Left kidney (tissue), 2 donors: ENCODE results near the gene MTHFD1L. TPM values are rescaled to one million over a fixed set of nuclear protein-coding genes. Genes with fewer than 3 reads are reported as not detected.

Experiments
- DNase-seq: peaks from one replicate; pipeline ENCODE4 v3.0.0-alpha.2; 2013
- polyA plus RNA-seq: library from polyadenylated mRNA; unstranded; fragments of 120-200 nt; gene quantifications from one replicate; pipeline ENCODE4 v1.2.1, GENCODE V29; 2013; ENCODE audit not compliant: insufficient read length

Gene MTHFD1L
- polyA plus RNA-seq, 1 donor, result 15.2 TPM

GRCh38 chr6:150898399-150899170, 33.1 kb downstream of the MTHFD1L start:
- no peak for DNase-seq

GRCh38 chr6:150899231-150899630, 33.7 kb downstream of the MTHFD1L start:
- DNase-seq, result no peak

GRCh38 chr6:150900049-150900448, 34.5 kb downstream of the MTHFD1L start:
- no peak for DNase-seq

GRCh38 chr6:150902142-150902776, 36.8 kb downstream of the MTHFD1L start:
- DNase-seq, result no peak

- DNase-seq, result no peak
These were observed 40.3 kb downstream of the MTHFD1L start for GRCh38 chr6:150905769-150906168.

GRCh38 chr6:150906641-150907326, 41.3 kb downstream of the MTHFD1L start:
- DNase-seq, result no peak

- no peak for DNase-seq
These were observed 41.9 kb downstream of the MTHFD1L start for GRCh38 chr6:150907383-150907782.

GRCh38 chr6:150908901-150909300, 43.4 kb downstream of the MTHFD1L start:
- DNase-seq, result no peak

GRCh38 chr6:150910561-150910960, 45.1 kb downstream of the MTHFD1L start:
- no peak for DNase-seq

GRCh38 chr6:150914372-150914771, 48.9 kb downstream of the MTHFD1L start:
- DNase-seq, result no peak

- no peak for DNase-seq
These were observed 49.8 kb downstream of the MTHFD1L start for GRCh38 chr6:150915131-150915879.

GRCh38 chr6:150915880-150916265, 50.4 kb downstream of the MTHFD1L start:
- no peak for DNase-seq

GRCh38 chr6:150919938-150920337, 54.4 kb downstream of the MTHFD1L start:
- DNase-seq, result no peak

GRCh38 chr6:150922137-150922536, 56.6 kb downstream of the MTHFD1L start:
- DNase-seq, result no peak

- no peak for DNase-seq
These were observed 59.5 kb downstream of the MTHFD1L start for GRCh38 chr6:150924808-150925589.

GRCh38 chr6:150925590-150925928, 60.1 kb downstream of the MTHFD1L start:
- DNase-seq, result no peak

GRCh38 chr6:150925976-150926375, 60.5 kb downstream of the MTHFD1L start:
- DNase-seq, result no peak

- no peak for DNase-seq
These were observed 63.4 kb downstream of the MTHFD1L start for GRCh38 chr6:150928882-150929281.

GRCh38 chr6:150929416-150929815, 63.9 kb downstream of the MTHFD1L start:
- no peak for DNase-seq

GRCh38 chr6:150930841-150931240, 65.3 kb downstream of the MTHFD1L start:
- DNase-seq, result no peak

GRCh38 chr6:150931405-150931804, 65.9 kb downstream of the MTHFD1L start:
- no peak for DNase-seq

GRCh38 chr6:150932996-150933395, 67.5 kb downstream of the MTHFD1L start:
- DNase-seq, result no peak
